GM12878 (cell line): ENCODE data around the gene VEGFB.

Source experiments
- CBFB ChIP-seq: IDR thresholded peaks from 2 replicates; pipeline ENCODE4 v1.6.1; 2016; ENCODE audit warnings: antibody characterized with exemption, low read depth
- CBX5 ChIP-seq: sonication (generic); IDR thresholded peaks from 2 replicates; pipeline ENCODE4 v1.6.1; 2016; ENCODE audit warnings: low read depth, moderate library complexity, mild to moderate bottlenecking, inconsistent platforms
- EZH2 ChIP-seq: IDR thresholded peaks from 2 replicates; pipeline ENCODE4 v1.6.1; 2012; ENCODE audit warnings: low read depth, mild to moderate bottlenecking, control low read depth, inconsistent platforms, low read length, borderline replicate concordance; ENCODE audit not compliant: control insufficient read depth
- FOS ChIP-seq: IDR thresholded peaks from 3 replicates; pipeline ENCODE4 v1.6.1; 2011; ENCODE audit warnings: borderline replicate concordance; ENCODE audit not compliant: insufficient read length; ENCODE audit errors: extremely low read depth
- GABPA ChIP-seq: IDR thresholded peaks from 2 replicates; pipeline ENCODE4 v1.6.1; 2014; ENCODE audit warnings: antibody characterized with exemption, low read depth, mild to moderate bottlenecking, inconsistent platforms
- MXI1 ChIP-seq: fragments of 150-350 bp; IDR thresholded peaks from 2 replicates; pipeline ENCODE4 v1.6.1; 2011; ENCODE audit warnings: low read depth, mild to moderate bottlenecking, inconsistent platforms, low read length, improper control_type of control experiment
- NR2C2 ChIP-seq: IDR thresholded peaks from 2 replicates; pipeline ENCODE4 v1.6.1; 2011; ENCODE audit warnings: borderline replicate concordance, low read depth; ENCODE audit not compliant: control insufficient read depth, insufficient read length
- POLR2A ChIP-seq: IDR thresholded peaks from 2 replicates; pipeline ENCODE4 v1.6.1; 2011; ENCODE audit warnings: low read depth, mild to moderate bottlenecking, low read length
- POLR2AphosphoS2 ChIP-seq: IDR thresholded peaks from 2 replicates; pipeline ENCODE4 v1.6.1; 2011; ENCODE audit warnings: low read depth, mild to moderate bottlenecking, low read length, improper control_type of control experiment, moderate library complexity
- POLR2AphosphoS5 ChIP-seq: IDR thresholded peaks from 2 replicates; pipeline ENCODE4 v1.6.1; 2011; ENCODE audit warnings: mild to moderate bottlenecking, low read length, inconsistent platforms
- RAD21 ChIP-seq: IDR thresholded peaks from 2 replicates; pipeline ENCODE4 v1.6.1; 2011; ENCODE audit warnings: mild to moderate bottlenecking, low read depth, low read length, moderate library complexity; ENCODE audit not compliant: insufficient read depth
- SMAD1 ChIP-seq: fragments of 450-650 bp; IDR thresholded peaks from 2 replicates; pipeline ENCODE4 v1.6.1; 2018; ENCODE audit warnings: mild to moderate bottlenecking, low read depth; ENCODE audit not compliant: partially characterized antibody
- TF ChIP-seq, protein P1 (sequence below), 3 experiments: IDR thresholded peaks in 2 of 3; conservative IDR thresholded peaks in 1 of 3; 2 replicates each; pipeline ENCODE4 v1.5.1; 2011; ENCODE audit warnings: low read depth in 3 of 3, low read length in 3 of 3, mild to moderate bottlenecking in 3 of 3, control low read depth in 2 of 3, moderate library complexity in 2 of 3, inconsistent platforms in 1 of 3, mixed read lengths in 1 of 3; ENCODE audit not compliant: control insufficient read depth in 2 of 3, insufficient read depth in 1 of 3; ENCODE audit errors: extremely low read depth in 1 of 3

- TF ChIP-seq NR2C2: no peak
- no peak for TF ChIP-seq POLR2A
- no peak for TF ChIP-seq CBX5
- TF ChIP-seq MXI1: no peak
- no peak for TF ChIP-seq FOS
- TF ChIP-seq, protein P1, sequence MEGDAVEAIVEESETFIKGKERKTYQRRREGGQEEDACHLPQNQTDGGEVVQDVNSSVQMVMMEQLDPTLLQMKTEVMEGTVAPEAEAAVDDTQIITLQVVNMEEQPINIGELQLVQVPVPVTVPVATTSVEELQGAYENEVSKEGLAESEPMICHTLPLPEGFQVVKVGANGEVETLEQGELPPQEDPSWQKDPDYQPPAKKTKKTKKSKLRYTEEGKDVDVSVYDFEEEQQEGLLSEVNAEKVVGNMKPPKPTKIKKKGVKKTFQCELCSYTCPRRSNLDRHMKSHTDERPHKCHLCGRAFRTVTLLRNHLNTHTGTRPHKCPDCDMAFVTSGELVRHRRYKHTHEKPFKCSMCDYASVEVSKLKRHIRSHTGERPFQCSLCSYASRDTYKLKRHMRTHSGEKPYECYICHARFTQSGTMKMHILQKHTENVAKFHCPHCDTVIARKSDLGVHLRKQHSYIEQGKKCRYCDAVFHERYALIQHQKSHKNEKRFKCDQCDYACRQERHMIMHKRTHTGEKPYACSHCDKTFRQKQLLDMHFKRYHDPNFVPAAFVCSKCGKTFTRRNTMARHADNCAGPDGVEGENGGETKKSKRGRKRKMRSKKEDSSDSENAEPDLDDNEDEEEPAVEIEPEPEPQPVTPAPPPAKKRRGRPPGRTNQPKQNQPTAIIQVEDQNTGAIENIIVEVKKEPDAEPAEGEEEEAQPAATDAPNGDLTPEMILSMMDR (IDR thresholded peaks at IDR 0.05 in 2 of 3, conservative IDR thresholded peaks at IDR 0.05 in 1 of 3; ENCODE audit: control insufficient read depth in 2 of 3, extremely low read depth in 1 of 3, insufficient read depth in 1 of 3, low read depth in 3 of 3, low read length in 3 of 3): no peak
- TF ChIP-seq GABPA: no peak
- TF ChIP-seq SMAD1: no peak
- no peak for TF ChIP-seq POLR2AphosphoS5
- no peak for TF ChIP-seq EZH2
- TF ChIP-seq CBFB: no peak
- TF ChIP-seq RAD21: no peak
- TF ChIP-seq POLR2AphosphoS2: no peak
These were observed 14.2 kb downstream of the VEGFB start for GRCh38 chr11:64248578-64248977.
